C4-2B (cell line): ENCODE data around the gene IQCK.

Experiments
- CTCF ChIP-seq: fragments of 450-650 bp; conservative IDR thresholded peaks from 2 replicates; pipeline ENCODE4 v1.5.1; 2017; ENCODE audit warnings: mild to moderate bottlenecking
- ZFX ChIP-seq: fragments of 450-650 bp; IDR thresholded peaks from 2 replicates; pipeline ENCODE4 v1.6.1; 2017

GRCh38 chr16:19696961-19697360 is 21.1 kb upstream of the IQCK start:
- TF ChIP-seq CTCF = no peak
- no peak for TF ChIP-seq ZFX
